Measurements from ENCODE around the gene SYNGR2. TPM values are rescaled to one million over a fixed set of nuclear protein-coding genes. Genes with fewer than 3 reads are reported as not detected.
A peak's percentile ranks its signal among the peaks of the same experiment; 100 is the strongest.

The SYNGR2 gene
- total RNA-seq, 8 experiments from 2014 or later: 2.6 to 61.6 (median 8.2) TPM

DNA sequence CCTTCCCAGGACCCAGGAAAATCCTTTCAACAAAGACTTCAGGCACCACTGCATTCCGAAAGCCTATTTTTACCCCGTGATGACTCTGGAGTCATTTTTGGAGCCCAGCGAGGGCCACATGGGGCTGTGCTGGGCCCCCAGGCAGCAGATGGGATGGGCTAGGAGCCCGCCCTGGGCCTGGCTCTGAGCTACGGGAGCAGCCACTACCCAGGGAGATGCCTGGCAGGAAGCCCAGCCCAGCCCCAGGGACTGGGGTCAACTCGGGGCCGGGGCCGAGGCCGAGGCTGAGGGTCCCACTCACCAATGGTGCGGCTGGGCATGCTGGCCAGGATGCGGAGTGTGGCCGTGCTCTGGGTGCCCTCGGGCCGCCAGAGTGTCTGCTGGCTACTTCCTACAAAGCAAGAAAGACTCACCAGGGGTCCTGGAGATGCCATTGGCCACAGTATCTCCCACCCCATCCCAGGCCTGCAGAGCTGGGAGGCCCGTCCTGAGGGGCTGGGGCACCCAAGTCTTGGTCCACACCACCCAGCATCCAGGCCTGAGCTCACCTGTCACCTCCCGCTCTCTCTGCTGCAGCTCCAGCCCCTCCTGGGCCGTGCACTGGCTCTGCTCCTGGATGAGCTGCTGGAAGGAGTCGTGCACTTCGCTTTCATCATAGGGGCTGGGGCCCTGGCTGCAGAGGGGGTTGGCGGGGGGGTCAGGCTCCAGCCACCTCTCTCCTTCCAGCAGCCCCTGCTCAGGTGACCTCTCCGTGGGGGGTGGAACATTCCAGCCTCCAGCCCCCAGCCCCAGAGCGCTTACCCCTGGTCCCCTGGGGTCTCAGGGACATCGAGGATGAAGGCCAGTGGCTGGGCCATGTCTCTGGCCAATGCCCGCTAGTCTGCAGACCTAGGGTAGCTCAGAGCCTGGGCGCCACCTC, 42.1 kb upstream of the SYNGR2 start:
- in situ Hi-C loops (cut with MboI; ENCODE audit: low pct_unique_long_range_greater_than_20kb in 2 of 9, low sequenced_read_pairs in 9 of 9, unreplicated experiment in 9 of 9): no loop called here
- 79 to 100% (median 83%) methylated on average over 1 to 6 of the region's 25 CpGs; no CpG with 5 or more reads in 5 of the 10 experiments for WGBS, 10 experiments
- Histone ChIP-seq H3K4me1 (replicated peaks in 1 of 2) (peaks cover 11 to 19% of the 10 kb centered on the region in 2 donors), H3K27ac (no peak overlapping the region), H3K4me3 (no peak overlapping the region)
- ATAC-seq (replicated peaks in 6 of 8): peak in 3 of 8 experiments; percentile 3 to 5 (median 4)

DNA sequence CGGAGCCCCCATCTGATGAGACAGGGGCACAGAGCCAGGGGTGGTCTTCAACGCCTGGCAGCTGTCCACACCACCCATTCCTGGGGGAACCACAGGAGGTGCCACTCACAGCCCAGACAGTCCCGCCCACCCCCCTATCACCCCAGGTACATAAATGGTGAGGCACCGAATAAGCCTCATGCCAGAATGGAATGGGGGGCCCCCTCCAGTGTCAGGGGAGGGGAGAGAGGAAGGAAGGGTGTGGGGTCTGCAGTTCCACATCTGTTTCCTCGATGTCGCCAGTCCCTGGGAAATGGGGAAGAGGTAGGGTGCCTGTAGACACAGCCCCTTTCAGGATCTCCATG, 41.5 kb upstream of the SYNGR2 start:
- H3K27ac ChIP-seq: no peak overlapping the region
- peaks cover 11 to 19% of the 10 kb centered on the region in 2 donors for H3K4me1 ChIP-seq (replicated peaks in 1 of 2)
- in situ Hi-C loops (cut with MboI; ENCODE audit: low pct_unique_long_range_greater_than_20kb in 2 of 9, low sequenced_read_pairs in 9 of 9, unreplicated experiment in 9 of 9): no loop called here
- 80% methylated on average over 1 of the region's 6 CpGs; no CpG with 5 or more reads in 9 of the 10 experiments for WGBS, 10 experiments
- no peak overlapping the region for H3K4me3 ChIP-seq
- ATAC-seq (replicated peaks in 6 of 8): no peak

DNA sequence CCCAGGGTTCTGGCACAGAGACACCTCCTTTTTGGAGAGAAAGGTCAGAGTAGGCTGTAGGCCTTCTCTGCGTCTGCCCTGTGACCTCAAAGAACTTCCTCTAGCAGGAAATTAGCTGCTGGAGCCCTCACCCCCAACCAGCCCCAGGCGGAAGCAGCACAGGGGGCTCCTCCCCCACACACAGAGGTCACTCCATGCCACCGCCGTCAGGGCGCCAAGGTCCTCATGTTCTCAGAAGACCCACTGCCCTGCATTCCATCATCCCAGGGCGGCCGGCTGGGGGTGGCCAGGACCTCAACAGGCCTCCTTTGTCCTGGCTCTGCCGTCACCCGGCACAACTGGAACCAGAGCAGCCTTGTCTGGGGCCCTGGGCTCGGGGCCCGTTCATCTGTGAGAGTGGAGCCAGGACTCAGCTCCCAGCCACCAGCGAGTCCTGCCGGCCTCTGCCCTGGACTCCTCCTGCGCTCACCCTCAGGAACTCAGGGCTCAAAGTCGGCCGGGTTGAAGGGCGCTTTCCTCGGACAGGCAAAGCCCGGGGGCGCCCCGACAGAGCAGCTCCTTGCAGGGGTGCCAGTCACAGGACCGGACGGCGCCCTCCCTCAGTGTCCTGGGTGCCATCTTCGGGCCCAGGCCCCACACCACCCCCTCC, 41.0 kb upstream of the SYNGR2 start:
- Histone ChIP-seq H3K27ac (no peak overlapping the region), H3K4me1 (replicated peaks in 1 of 2) (peaks cover 14 to 22% of the 10 kb centered on the region in 2 donors), H3K4me3 (peak overlapping the region in 1 of 5 donors; percentile 50)
- in situ Hi-C loops (cut with MboI; ENCODE audit: low pct_unique_long_range_greater_than_20kb in 2 of 9, low sequenced_read_pairs in 9 of 9, unreplicated experiment in 9 of 9): no loop called here
- 10 to 42% methylated on average over 2 to 13 of the region's 25 CpGs; no CpG with 5 or more reads in 8 of the 10 experiments for WGBS, 10 experiments
- peak; percentile 5 to 25 (median 11) for ATAC-seq (replicated peaks in 6 of 8)

DNA sequence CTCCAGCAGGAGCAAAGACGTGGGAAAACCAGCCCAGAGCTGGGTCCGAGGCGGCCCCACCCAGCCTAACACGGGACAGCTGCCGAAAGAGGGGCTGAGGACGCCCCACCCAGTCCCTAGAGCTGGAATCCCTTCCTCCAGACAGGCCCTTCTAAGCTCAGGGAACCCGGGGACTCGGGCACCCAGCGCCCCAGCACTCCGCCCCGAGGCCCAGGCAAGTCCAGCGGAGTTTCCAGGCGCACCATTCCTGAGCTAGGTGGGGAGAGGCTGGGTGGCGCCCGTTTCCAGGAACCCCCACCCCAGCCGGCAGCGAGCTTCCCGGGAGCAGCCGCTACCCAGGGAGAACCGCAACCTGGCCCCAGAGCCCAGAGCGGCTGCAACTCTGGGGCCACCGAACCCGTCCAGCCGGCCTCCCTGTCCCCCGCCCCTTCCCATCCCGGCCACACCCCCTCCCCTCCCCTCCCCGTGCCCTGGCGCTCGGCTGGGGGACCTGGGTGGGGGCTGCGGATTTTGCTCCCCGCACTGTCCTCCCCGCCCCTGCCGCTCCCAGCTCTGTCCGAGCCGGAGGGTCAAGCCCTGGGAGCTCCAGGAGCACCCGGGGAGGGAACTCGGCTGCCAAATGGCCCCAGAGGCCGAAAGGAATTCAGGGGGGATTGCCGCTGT, 40.4 kb upstream of the SYNGR2 start:
- in situ Hi-C loops (cut with MboI; ENCODE audit: low pct_unique_long_range_greater_than_20kb in 2 of 9, low sequenced_read_pairs in 9 of 9, unreplicated experiment in 9 of 9): no loop called here
- Histone ChIP-seq H3K4me3 (peak overlapping the region; percentile 15 to 50 (median 40)), H3K27ac (no peak overlapping the region), H3K4me1 (replicated peaks in 1 of 2) (peaks cover 14 to 22% of the 10 kb centered on the region in 2 donors)
- ATAC-seq (replicated peaks in 6 of 8): peak; percentile 28 to 67 (median 58)
- WGBS, 10 experiments: 0% methylated on average over 4 of the region's 39 CpGs; no CpG with 5 or more reads in 9 of the 10 experiments

DNA sequence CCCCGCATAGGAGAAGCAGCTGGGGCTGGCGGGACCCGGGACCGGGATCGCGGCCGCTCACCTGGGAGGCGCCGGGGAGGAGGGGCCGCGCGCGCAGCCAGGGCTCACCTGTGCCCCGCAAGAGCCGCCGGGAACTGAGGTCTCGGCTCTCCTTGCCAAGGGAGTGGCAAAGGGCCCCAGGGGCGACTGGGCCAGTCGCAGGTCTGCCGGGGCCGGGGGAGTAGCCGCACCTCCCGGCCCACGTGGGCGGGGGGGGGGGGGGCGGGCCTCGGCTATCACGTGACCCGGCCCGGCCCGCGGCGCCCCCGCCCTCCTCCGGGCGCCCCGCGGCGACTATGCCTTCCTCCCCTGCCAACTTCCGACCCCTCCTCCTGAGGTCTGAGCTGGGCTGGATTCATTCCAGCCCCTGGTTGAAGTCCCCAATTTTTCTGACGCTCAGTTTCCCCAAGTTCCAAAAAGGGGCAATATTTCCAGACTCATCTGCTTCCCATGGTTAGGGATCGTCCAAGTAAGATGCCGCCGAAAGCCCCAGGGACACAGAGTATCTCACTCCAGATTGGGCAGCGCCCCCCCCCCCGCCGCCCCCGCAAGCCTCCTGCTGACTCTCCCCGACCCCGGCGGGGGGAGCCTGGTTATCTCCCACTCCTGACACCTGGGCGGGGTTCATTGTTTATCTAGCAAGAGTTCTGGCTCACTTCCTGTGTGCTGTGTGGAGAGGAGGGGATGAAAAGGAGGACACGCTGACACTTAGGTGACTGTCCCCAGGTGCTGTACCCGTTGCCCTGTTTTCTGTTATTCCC, 39.6 kb upstream of the SYNGR2 start, which contains the start of gene TMC6:
TMC6 (minus strand) TSS at position 205 of the 800 bp plus-strand sequence. CDS start 1,923 bp downstream, outside the sequence.
- WGBS, 10 experiments: 20 to 100% (median 55%) methylated on average over 1 to 2 of the region's 54 CpGs; no CpG with 5 or more reads in 7 of the 10 experiments
- in situ Hi-C loops (cut with MboI; ENCODE audit: low pct_unique_long_range_greater_than_20kb in 2 of 9, low sequenced_read_pairs in 9 of 9, unreplicated experiment in 9 of 9): no loop called here
- peak within 1 kb of the TSS; percentile 15 to 50 (median 40) for H3K4me3 ChIP-seq
- no peak within 1 kb of the TSS for H3K27ac ChIP-seq
- H3K4me1 ChIP-seq (replicated peaks in 1 of 2): peaks cover 14 to 22% of the 10 kb centered on the region in 2 donors
- ATAC-seq (replicated peaks in 6 of 8): peak; percentile 33 to 60 (median 52)

DNA sequence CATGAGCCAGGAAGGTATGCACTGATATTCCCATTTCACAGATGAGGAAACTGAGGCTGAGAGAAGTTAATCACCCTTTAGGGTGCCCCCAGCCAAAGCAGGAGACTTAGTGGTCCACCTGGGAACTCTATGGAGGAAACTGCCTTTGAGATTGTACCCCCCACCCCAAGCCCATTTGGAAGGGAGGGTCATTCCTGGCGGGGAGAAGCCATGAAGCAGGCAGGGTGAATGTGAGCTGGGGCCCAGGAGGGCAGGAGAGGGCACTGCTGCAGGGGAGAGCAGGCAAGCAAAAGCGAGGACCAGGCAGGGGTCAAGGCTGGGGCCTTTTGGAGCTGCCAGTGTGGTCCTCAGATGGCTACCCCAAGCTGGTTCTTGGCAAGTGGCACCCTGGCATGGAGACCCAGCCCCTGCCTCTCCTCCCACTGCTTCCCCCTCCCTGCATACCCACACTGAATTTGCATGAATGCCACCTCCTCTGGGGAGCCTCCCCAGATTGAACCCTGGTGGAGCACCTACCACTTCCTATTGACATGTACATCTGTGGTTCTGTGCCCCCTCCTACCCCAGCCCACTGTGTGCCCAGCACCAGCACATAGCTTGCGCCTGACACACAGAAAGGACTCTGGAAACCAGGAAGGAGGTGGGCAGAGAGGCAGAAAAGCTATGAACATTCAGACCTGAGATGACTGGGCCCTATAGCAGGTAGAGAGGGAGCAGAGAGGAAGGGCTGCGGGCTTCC, 38.9 kb upstream of the SYNGR2 start:
- H3K27ac ChIP-seq: no peak overlapping the region
- H3K4me1 ChIP-seq (replicated peaks in 1 of 2): peaks cover 14 to 22% of the 10 kb centered on the region in 2 donors
- H3K4me3 ChIP-seq: no peak overlapping the region
- no peak for ATAC-seq (replicated peaks in 6 of 8)
- in situ Hi-C loops (cut with MboI; ENCODE audit: low pct_unique_long_range_greater_than_20kb in 2 of 9, low sequenced_read_pairs in 9 of 9, unreplicated experiment in 9 of 9): no loop called here
- WGBS, 10 experiments: 80 to 100% (median 95%) methylated on average over 1 to 2 of the region's 4 CpGs; no CpG with 5 or more reads in 6 of the 10 experiments

DNA sequence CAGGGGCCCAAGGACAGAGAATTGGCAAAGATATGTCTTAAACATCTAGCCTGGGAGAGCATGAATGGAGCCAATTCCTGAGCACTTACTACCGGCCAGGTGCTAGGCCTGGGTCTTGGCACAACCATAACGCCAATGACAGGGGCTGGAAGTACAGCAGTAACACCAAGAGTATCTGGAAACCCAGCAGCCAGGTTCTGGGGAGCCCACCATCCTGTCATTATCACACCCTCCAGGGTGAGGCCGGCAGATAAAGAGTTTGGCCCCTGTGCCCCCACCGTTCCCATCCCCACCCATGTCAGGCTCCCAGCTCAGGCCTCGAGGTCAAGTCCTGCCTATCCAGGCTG, 38.3 kb upstream of the SYNGR2 start:
- Histone ChIP-seq H3K4me1 (replicated peaks in 1 of 2) (peaks cover 14 to 22% of the 10 kb centered on the region in 2 donors), H3K27ac (no peak overlapping the region), H3K4me3 (no peak overlapping the region)
- in situ Hi-C loops (cut with MboI; ENCODE audit: low pct_unique_long_range_greater_than_20kb in 2 of 9, low sequenced_read_pairs in 9 of 9, unreplicated experiment in 9 of 9): no loop called here
- no peak for ATAC-seq (replicated peaks in 6 of 8)
- whole genome bisulfite sequencing, 10 experiments: 53 to 92% (median 73%) methylated on average over 2 of the region's 5 CpGs; no CpG with 5 or more reads in 6 of the 10 experiments

DNA sequence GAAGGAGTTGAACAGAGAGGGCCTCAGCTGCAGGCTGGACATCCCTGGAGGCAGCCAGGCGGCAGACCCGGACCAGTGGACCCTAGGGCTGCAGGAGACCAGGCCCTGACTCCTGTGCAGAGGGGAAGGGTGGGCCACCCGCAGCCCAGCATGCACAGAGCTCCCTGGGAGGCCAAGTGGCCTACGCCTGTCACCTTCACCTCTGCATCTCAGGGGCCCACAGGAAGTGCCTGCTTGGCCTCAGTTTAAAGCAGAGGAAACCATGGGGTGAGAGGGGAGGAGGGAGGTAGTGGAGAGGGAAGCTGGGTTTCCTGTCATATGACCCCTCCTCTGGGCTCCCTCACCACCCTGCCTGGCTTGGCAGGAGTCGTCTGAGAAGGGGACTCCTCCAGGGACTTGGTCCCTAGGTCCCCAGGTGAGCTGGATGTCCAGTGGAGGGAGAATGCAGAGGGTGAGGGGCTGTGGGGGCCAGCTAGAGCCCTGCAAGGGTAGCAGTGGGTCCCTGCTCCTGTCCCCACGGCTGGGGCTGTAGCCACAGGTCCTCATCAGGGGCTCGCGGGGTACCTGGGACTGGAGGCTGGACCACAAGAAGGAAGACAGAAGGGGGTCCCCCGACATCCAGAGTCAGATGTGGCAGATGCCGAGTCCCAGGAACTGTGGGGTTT, 37.8 kb upstream of the SYNGR2 start, which contains the start of gene TMC8:
TMC8 (plus strand) TSS at position 335 of the 665 bp plus-strand sequence. CDS start 818 bp downstream, outside the sequence.
- 70 to 93% (median 80%) methylated on average over 1 to 3 of the region's 10 CpGs; no CpG with 5 or more reads in 6 of the 10 experiments for WGBS, 10 experiments
- H3K4me3 ChIP-seq: no peak within 1 kb of the TSS
- in situ Hi-C loops (cut with MboI; ENCODE audit: low pct_unique_long_range_greater_than_20kb in 2 of 9, low sequenced_read_pairs in 9 of 9, unreplicated experiment in 9 of 9): no loop called here

DNA sequence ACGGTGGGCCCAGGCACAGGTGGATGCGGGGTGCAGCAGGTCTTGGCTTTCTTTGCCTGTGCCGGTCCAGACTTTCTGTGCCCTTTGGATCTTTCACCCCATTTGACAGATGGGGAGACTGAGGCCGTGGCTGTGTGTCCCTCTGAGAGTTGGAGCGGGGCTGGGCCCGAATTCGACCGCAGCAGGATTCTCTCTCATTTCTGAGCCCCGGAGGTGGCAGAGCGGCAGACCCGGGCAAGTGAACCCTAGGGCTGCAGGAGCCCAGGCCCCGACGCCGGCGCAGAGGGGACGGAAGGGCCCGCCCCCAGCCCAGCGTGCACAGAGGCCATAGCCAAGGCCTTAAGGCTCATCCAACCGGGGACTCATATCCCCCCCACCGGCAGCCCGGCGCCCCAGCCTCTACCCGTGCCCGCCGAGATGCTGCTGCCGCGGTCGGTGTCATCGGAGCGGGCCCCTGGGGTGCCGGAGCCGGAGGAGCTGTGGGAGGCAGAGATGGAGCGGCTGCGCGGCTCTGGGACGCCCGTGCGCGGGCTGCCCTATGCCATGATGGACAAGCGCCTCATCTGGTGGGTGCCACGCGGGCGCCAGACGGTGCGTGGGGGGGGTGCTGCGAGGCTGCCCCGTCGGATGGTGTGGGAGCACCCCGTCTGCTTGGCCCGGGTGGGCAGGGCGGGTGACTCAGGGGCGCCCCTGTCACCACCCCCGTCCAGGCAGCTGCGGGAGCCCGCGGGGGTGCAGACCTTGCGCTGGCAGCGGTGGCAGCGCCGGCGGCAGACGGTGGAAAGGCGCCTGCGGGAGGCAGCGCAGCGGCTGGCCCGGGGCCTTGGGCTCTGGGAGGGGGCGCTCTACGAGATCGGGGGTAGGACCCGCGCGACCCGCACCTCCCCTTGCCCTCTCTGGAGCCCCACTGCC, 37.0 kb upstream of the SYNGR2 start:
- Histone ChIP-seq H3K27ac (no peak overlapping the region), H3K4me3 (no peak overlapping the region), H3K4me1 (replicated peaks in 1 of 2) (peaks cover 8 to 17% of the 10 kb centered on the region in 2 donors)
- in situ Hi-C loops (cut with MboI; ENCODE audit: low pct_unique_long_range_greater_than_20kb in 2 of 9, low sequenced_read_pairs in 9 of 9, unreplicated experiment in 9 of 9): no loop called here
- ATAC-seq (replicated peaks in 6 of 8): no peak
- WGBS, 10 experiments: 59 to 100% (median 87%) methylated on average over 1 to 5 of the region's 74 CpGs; no CpG with 5 or more reads in 6 of the 10 experiments

More for the DNA sequence above, 37.8 kb upstream of the SYNGR2 start, which contains the start of gene TMC8:
- H3K27ac ChIP-seq: no peak within 1 kb of the TSS
- H3K4me1 ChIP-seq (replicated peaks in 1 of 2): peaks cover 14 to 22% of the 10 kb centered on the region in 2 donors
- ATAC-seq (replicated peaks in 6 of 8): no peak

DNA sequence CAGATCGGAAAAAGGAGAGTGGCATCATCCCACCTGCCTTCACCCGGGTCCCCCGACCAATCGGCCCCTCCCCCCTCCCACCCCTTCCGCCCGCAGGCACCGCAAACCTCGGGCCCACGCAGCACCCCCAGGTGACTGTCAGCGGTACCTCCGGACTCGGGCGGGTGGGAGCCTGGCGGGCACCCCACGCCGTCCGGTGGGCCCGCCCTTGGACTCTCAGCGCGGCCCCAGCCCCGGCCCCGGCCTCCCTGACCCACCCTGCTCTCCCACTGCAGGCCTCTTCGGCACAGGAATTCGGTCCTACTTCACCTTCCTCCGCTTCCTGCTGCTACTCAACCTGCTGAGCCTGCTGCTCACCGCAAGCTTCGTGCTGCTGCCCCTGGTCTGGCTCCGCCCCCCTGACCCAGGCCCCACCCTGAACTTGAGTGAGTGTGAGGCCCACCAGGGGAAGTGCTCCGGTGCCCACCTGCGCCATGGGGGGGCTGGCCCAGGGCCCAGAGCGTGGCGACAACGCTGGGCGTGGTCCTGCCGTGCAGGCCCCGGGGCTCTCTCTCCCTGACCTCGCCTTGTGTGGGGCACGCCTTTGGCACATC, 36.2 kb upstream of the SYNGR2 start:
- WGBS, 10 experiments: 70% methylated on average over 2 of the region's 38 CpGs; no CpG with 5 or more reads in 9 of the 10 experiments
- in situ Hi-C loops (cut with MboI; ENCODE audit: low pct_unique_long_range_greater_than_20kb in 2 of 9, low sequenced_read_pairs in 9 of 9, unreplicated experiment in 9 of 9): no loop called here
- Histone ChIP-seq H3K27ac (no peak overlapping the region), H3K4me3 (no peak overlapping the region), H3K4me1 (replicated peaks in 1 of 2) (peaks cover 6 to 10% of the 10 kb centered on the region in 2 donors)
- no peak for ATAC-seq (replicated peaks in 6 of 8)
